HepG2 (cell line): ENCODE data around the gene PKD2L1. TPM values are rescaled to one million over a fixed set of nuclear protein-coding genes. Genes with fewer than 3 reads are reported as not detected.

Experiments
- FOXO4 ChIP-seq: sonication (generic); formaldehyde crosslinking; conservative IDR thresholded peaks from 2 replicates; pipeline ENCODE4 v1.8.1; 2023; ENCODE audit warnings: missing genetic modification reagents
- GTF2F1 ChIP-seq: fragments of 150-350 bp; IDR thresholded peaks from 2 replicates; pipeline ENCODE4 v1.6.1; 2014; ENCODE audit warnings: low read length
- HBP1 ChIP-seq: IDR thresholded peaks from 2 replicates; pipeline ENCODE4 v1.6.1; 2016; ENCODE audit warnings: low read depth, control low read depth
- KDM5A ChIP-seq: fragments of 200-600 bp; sonication (generic); IDR thresholded peaks from 2 replicates; pipeline ENCODE4 v1.7.0; 2018; ENCODE audit warnings: antibody characterized with exemption, mild to moderate bottlenecking, low read length, borderline replicate concordance
- MIXL1 ChIP-seq: IDR thresholded peaks from 2 replicates; pipeline ENCODE4 v1.6.1; 2016
- MTF1 ChIP-seq: sonication (generic); formaldehyde crosslinking; IDR thresholded peaks from 2 replicates; pipeline ENCODE4 v1.5.0; 2020; ENCODE audit warnings: missing genetic modification reagents
- NFRKB ChIP-seq: fragments of 450-650 bp; IDR thresholded peaks from 2 replicates; pipeline ENCODE4 v1.6.1; 2017
- PATZ1 ChIP-seq: sonication (generic); formaldehyde crosslinking; IDR thresholded peaks from 2 replicates; pipeline ENCODE4 v1.4.0; 2020; ENCODE audit warnings: missing genetic modification reagents
- RBFOX2 ChIP-seq: fragments of 200-400 bp; formaldehyde crosslinking; IDR thresholded peaks from 2 replicates; pipeline ENCODE4 v1.6.1; 2017; ENCODE audit warnings: low read depth, mild to moderate bottlenecking, low read length
- ZBTB3 ChIP-seq: sonication (generic); formaldehyde crosslinking; IDR thresholded peaks from 2 replicates; pipeline ENCODE4 v1.4.0; 2020; ENCODE audit warnings: low read depth, mild to moderate bottlenecking, moderate library complexity, missing genetic modification reagents, borderline replicate concordance
- ZMYM2 ChIP-seq: sonication (generic); formaldehyde crosslinking; IDR thresholded peaks from 2 replicates; pipeline ENCODE4 v1.8.0; 2022; ENCODE audit warnings: mild to moderate bottlenecking, missing genetic modification reagents
- ZNF124 ChIP-seq: sonication (generic); formaldehyde crosslinking; IDR thresholded peaks from 2 replicates; pipeline ENCODE4 v1.4.0; 2020; ENCODE audit warnings: missing genetic modification reagents
- ZNF205 ChIP-seq: IDR thresholded peaks from 2 replicates; pipeline ENCODE4 v1.6.1; 2018; ENCODE audit warnings: missing biosample characterization, missing genetic modification reagents
- ZNF232 ChIP-seq: sonication (generic); formaldehyde crosslinking; IDR thresholded peaks from 2 replicates; pipeline ENCODE4 v1.4.0; 2020; ENCODE audit warnings: missing genetic modification reagents, borderline replicate concordance
- ZNF34 ChIP-seq: sonication (generic); formaldehyde crosslinking; IDR thresholded peaks from 2 replicates; pipeline ENCODE4 v1.4.0; 2020; ENCODE audit warnings: mild to moderate bottlenecking, missing genetic modification reagents, borderline replicate concordance
- ZNF441 ChIP-seq: sonication (generic); formaldehyde crosslinking; IDR thresholded peaks from 2 replicates; pipeline ENCODE4 v1.7.0; 2021; ENCODE audit warnings: missing genetic modification reagents, borderline replicate concordance
- ZNF563 ChIP-seq: sonication (generic); formaldehyde crosslinking; IDR thresholded peaks from 2 replicates; pipeline ENCODE4 v1.8.0; 2022; ENCODE audit warnings: mild to moderate bottlenecking, moderate library complexity, missing genetic modification reagents
- ZNF672 ChIP-seq: sonication (generic); formaldehyde crosslinking; IDR thresholded peaks from 2 replicates; pipeline ENCODE4 v1.8.1; 2022; ENCODE audit warnings: missing genetic modification reagents
- ZSCAN21 ChIP-seq: sonication (generic); formaldehyde crosslinking; IDR thresholded peaks from 2 replicates; pipeline ENCODE4 v1.8.0; 2022; ENCODE audit warnings: mild to moderate bottlenecking, missing genetic modification reagents, moderate library complexity, borderline replicate concordance
- polyA plus RNA-seq, 8 experiments: library from polyadenylated mRNA; depleted of rRNA in 3 of 8; stranded (reverse) in 7 of 8; unstranded in 1 of 8; fragments of >200 nt; fragmentation: Illumina TruSeq in 4 of 8; extraction: Trizol in 4 of 8; gene quantifications; 2 replicates each; pipeline versions ENCODE4 v1.2.1 to v1.2.3, GENCODE V29; 2011 to 2016; ENCODE audit warnings: low read depth in 4 of 8, missing spikeins in 1 of 8, mixed read lengths in 1 of 8; ENCODE audit not compliant: insufficient read depth in 1 of 8
- total RNA-seq, 5 experiments: library from RNA; depleted of rRNA; stranded (reverse); fragments of >200 nt; fragmentation: Illumina TruSeq; extraction: Trizol; gene quantifications; 2 replicates each; pipeline ENCODE4 v1.2.3, GENCODE V29; 2016; ENCODE audit warnings: low read depth in 1 of 5
- TF ChIP-seq, protein P1 (sequence below): sonication (generic); formaldehyde crosslinking; conservative IDR thresholded peaks from 2 replicates; pipeline ENCODE4 v1.4.0; 2020; ENCODE audit warnings: mild to moderate bottlenecking, missing genetic modification reagents, moderate library complexity
- TF ChIP-seq, protein P2 (sequence below): sonication (generic); formaldehyde crosslinking; IDR thresholded peaks from 2 replicates; pipeline ENCODE4 v1.4.0; 2020; ENCODE audit warnings: missing genetic modification reagents

Gene PKD2L1
- total and polyA plus RNA-seq, 2 of the 13 experiments (the other 11 are each of a cell fraction or from before 2014, with no cell fraction given) = 0.07 to 0.15 TPM

DNA sequence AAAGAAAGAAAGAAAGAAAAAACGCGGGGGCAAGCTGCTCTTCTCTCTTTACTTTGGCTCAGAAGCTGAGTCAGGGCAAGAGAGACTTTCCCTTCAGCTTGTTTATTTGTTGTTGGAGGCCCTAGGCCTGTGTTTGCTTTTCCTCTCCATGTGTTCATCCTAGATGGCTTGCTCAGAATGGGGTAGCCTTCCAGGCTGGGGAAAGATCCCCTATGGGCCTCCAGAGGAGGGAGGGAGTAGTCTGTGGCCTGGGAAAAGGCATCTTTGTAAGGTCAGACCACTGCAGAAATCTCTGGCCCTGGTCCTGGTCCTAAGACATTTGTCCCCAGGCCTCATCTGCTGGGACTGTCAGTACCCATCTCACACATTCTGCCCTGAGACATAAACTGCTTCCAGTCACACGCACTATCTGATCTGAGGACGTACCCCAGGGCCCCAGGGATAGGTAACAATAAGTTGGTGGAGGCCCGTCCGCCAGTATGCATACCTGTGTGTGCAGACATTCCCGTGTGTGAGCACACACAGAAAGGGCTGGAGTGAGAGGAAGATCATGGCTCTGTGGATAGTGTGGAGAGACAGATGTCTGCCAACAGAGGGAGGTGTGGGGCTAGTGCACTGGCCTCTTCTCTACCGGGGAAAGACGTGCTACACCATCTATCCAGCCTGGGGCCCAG is 12.1 kb upstream of the PKD2L1 start (continued):
- TF ChIP-seq, protein P1, sequence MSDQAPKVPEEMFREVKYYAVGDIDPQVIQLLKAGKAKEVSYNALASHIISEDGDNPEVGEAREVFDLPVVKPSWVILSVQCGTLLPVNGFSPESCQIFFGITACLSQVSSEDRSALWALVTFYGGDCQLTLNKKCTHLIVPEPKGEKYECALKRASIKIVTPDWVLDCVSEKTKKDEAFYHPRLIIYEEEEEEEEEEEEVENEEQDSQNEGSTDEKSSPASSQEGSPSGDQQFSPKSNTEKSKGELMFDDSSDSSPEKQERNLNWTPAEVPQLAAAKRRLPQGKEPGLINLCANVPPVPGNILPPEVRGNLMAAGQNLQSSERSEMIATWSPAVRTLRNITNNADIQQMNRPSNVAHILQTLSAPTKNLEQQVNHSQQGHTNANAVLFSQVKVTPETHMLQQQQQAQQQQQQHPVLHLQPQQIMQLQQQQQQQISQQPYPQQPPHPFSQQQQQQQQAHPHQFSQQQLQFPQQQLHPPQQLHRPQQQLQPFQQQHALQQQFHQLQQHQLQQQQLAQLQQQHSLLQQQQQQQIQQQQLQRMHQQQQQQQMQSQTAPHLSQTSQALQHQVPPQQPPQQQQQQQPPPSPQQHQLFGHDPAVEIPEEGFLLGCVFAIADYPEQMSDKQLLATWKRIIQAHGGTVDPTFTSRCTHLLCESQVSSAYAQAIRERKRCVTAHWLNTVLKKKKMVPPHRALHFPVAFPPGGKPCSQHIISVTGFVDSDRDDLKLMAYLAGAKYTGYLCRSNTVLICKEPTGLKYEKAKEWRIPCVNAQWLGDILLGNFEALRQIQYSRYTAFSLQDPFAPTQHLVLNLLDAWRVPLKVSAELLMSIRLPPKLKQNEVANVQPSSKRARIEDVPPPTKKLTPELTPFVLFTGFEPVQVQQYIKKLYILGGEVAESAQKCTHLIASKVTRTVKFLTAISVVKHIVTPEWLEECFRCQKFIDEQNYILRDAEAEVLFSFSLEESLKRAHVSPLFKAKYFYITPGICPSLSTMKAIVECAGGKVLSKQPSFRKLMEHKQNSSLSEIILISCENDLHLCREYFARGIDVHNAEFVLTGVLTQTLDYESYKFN = peak; percentile 58
- TF ChIP-seq ZBTB3 (CRISPR knock-in tag) = no peak
- no peak for TF ChIP-seq ZNF672 (CRISPR knock-in tag)
- TF ChIP-seq ZSCAN21 (CRISPR knock-in tag) = peak; percentile 42; the same call in 1 of the 2 replicates
- TF ChIP-seq ZNF124 (CRISPR knock-in tag) = 0 out of 2 replicates have a peak, but pooled peaks have one; percentile 27
- TF ChIP-seq ZNF34 (CRISPR knock-in tag) = no peak
- TF ChIP-seq HBP1 (CRISPR knock-in tag) = no peak
- TF ChIP-seq RBFOX2 = peak; percentile 56
- TF ChIP-seq, protein P2, sequence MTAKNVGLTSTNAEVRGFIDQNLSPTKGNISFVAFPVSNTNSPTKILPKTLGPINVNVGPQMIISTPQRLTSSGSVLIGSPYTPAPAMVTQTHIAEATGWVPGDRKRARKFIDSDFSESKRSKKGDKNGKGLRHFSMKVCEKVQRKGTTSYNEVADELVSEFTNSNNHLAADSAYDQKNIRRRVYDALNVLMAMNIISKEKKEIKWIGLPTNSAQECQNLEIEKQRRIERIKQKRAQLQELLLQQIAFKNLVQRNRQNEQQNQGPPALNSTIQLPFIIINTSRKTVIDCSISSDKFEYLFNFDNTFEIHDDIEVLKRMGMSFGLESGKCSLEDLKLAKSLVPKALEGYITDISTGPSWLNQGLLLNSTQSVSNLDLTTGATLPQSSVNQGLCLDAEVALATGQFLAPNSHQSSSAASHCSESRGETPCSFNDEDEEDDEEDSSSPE (CRISPR knock-in tag) = 0 out of 2 replicates have a peak, but pooled peaks have one; percentile 18
- no peak for TF ChIP-seq KDM5A
- no peak; the same call in 1 of the 2 replicates for TF ChIP-seq ZMYM2 (CRISPR knock-in tag)
- TF ChIP-seq MTF1 (CRISPR knock-in tag) = no peak
- TF ChIP-seq ZNF563 = 0 out of 2 replicates have a peak, but pooled peaks have one; percentile 28
- TF ChIP-seq PATZ1 (CRISPR knock-in tag) = 0 out of 2 replicates have a peak, but pooled peaks have one; percentile 44
- TF ChIP-seq MIXL1 (CRISPR knock-in tag) = peak; percentile 61; the same call in 1 of the 2 replicates
- TF ChIP-seq GTF2F1 = no peak
- peak; percentile 55; the same call in 1 of the 2 replicates for TF ChIP-seq ZNF441 (CRISPR knock-in tag)
- TF ChIP-seq NFRKB = no peak
- TF ChIP-seq ZNF232 (CRISPR knock-in tag) = no peak
- TF ChIP-seq FOXO4 = 0 out of 2 replicates have a peak, but pooled peaks have one; percentile 69
- TF ChIP-seq ZNF205 (CRISPR knock-in tag) = no peak
